Inferior parietal cortex (tissue), 1 donor: ENCODE measurements around the gene SVEP1.
"Not testable (repeated sequence)": the region's sequence is repeated elsewhere in the genome, so short reads cannot be mapped to it uniquely, and the experiment has no call there.

Source experiments
- DNase-seq: peaks from one replicate; pipeline ENCODE4 v3.0.0-alpha.2; 2016; ENCODE audit errors: extremely low spot score

The SVEP1 gene

DNA sequence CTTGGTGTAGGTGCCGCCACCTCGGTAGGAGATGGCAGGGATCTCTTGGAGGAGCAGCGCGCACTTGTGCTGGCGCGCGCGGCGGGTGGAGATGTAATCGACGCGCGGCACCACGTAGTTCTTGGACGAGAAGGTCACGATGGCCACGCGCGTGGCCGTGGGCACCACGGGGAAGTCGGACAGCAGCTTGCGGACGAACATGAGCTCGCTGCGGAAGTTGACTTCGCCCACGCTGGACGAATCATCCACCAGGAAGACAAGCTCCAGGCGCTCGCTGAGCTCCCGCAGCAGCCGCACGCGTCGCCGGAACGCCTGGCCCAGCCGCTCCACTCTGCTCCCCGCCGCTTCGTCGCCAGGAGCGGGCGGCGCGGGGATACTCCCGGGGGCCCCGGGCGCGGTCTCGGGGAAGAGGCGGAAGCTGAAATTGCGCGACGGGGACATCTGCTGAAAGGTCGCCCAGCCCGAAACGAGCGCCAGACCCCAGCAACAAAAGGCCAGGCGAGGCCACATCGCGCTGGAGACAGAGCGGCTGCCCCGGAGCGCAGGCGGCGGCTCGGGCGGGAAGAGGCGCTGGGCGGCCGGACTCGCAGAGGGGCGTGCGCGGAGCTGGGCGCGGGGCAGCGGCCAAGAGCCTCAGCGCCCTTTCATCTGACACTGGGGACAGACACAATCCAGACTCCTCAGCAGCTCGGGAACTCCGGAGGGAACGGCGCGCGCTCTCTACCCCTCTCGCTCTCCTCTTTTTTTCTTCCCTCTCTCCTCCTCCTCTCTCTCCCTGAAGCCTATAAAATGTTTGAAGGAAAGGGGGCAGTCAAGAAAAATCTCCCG is at the start of gene SVEP1:
TSS of gene SVEP1 (minus strand) at position 708 of the 828 bp plus-strand sequence. CDS start at position 510, 198 bp downstream.
- peak; percentile 56 for DNase-seq

- no peak for DNase-seq
Measured at GRCh38 chr9:110626101-110626829, 46.7 kb upstream of the SVEP1 start.

DNA sequence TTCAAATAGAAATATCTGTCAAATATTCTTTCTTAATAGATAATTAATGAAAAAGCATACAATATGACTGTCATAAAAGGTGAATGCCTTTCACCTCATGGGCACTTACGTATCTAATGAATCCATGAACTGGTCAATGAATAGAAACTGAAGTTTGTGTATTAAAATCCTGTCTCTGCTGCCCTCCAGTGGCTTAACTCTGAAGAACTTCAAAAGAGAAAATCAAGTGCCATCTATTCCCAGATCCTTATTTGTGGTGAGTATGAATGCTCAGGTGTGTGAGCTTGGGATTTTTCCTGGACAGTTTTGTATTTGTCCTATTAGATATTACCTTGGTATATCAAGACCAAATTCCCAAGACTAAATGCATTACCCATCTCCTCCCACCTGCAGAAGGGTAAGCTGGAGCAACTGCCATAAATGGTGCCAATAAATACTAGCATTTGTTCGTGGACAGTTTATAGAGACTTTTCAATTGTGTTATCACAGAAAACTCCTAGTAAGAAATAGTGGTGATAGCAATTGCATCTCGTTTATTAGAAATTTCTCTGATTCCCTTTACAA is 44.0 kb upstream of the SVEP1 start:
- peak; percentile 92 for DNase-seq

DNA sequence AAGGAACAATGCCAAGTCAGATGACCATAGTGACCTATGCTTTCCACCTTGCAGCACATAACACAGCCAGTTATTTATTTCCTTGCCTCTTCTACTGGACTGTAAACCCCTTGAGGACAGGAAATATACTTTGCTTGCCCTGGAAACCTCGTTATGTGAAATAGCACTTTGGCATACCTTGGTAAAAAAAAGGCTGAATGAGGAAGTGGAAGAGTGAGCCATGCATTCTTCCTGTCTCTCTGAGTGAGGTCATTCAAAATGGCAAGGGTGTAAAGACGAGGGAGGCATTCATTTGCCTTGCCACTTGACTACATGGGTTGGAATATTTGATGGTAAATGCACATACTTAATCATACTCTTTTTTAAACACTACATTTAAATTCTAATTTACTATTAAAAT is 42.8 kb upstream of the SVEP1 start:
- DNase-seq: no peak

- no peak for DNase-seq
Measured at GRCh38 chr9:110620726-110621125, 41.2 kb upstream of the SVEP1 start.

GRCh38 chr9:110619831-110620230 is 40.3 kb upstream of the SVEP1 start:
- DNase-seq: no peak

DNA sequence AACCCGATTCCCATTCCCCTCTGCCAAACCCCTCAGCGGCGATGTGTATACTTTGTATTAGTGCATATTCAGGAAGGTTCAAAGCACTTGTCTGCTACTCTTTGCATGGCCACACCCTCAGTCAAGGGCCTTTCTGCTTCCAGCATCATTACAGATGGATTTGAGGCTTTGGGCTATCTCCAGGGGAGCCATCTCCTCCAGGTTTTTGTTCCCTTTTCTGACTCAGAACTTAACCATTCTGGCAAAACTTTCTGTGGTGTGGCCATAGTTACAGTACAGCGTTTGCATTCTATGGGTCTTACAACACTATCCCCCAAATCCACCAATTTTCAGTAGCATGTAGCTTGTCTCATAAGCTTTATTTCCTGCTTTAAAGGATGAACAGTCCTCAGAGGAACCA is 36.0 kb upstream of the SVEP1 start:
- DNase-seq: no peak

- not testable (repeated sequence) for DNase-seq
Measured at GRCh38 chr9:110614576-110614975, 35.0 kb upstream of the SVEP1 start.

GRCh38 chr9:110606179-110606790 is 26.7 kb upstream of the SVEP1 start:
- DNase-seq: no peak

DNA sequence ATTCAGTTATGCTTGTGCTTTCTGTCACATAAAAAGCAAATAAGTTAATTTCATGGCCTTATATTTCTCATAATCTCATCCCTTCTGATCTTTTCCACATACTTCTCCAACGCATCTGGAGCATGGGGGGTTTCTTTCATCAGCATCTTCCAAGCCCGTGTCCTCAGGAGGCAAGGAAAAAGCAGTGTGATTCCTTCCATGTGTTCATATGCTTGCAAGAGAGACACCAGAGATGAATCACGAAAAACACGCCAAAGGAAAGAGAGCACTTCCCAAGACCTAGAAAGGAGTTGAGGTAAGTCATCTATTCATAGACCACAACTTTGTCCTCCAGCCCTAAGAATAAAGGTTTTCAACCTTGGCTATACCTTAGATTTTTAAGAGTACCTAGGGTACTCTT is 26.0 kb upstream of the SVEP1 start:
- DNase-seq: no peak

GRCh38 chr9:110604171-110604601 is 24.6 kb upstream of the SVEP1 start:
- DNase-seq: no peak

- no peak for DNase-seq
Measured at GRCh38 chr9:110602281-110602680, 22.7 kb upstream of the SVEP1 start.

GRCh38 chr9:110601098-110601497 is 21.6 kb upstream of the SVEP1 start:
- no peak for DNase-seq

GRCh38 chr9:110599468-110599867 is 19.9 kb upstream of the SVEP1 start:
- no peak for DNase-seq

- DNase-seq: no peak
Measured at GRCh38 chr9:110592044-110592830, 12.7 kb upstream of the SVEP1 start.

DNA sequence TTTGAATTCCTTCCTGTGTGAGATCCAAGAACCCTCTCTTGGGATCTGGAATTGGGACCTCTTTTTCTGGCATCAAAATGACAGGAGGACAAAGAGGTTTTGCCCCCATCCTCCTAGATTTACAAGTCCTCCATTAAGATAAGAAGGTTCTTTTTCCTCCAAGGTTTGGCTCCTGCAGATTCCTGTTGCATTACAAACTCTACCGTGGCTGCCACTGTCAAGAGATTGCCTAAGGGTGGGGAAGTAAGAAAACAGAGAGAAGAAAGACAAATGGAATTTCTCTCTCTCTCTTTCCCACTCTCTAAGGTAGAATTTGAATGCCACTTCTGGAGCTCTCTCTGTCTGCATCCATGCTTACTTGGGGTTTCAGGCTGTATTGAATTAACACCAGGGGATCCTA is 12.0 kb upstream of the SVEP1 start:
- no peak for DNase-seq

- no peak for DNase-seq
Measured at GRCh38 chr9:110590816-110591215, 11.3 kb upstream of the SVEP1 start.

GRCh38 chr9:110588296-110588695 is 8.8 kb upstream of the SVEP1 start:
- DNase-seq: no peak

GRCh38 chr9:110583237-110583636 is 3.7 kb upstream of the SVEP1 start:
- DNase-seq: no peak

- no peak for DNase-seq
Measured at GRCh38 chr9:110582156-110582555, 2.6 kb upstream of the SVEP1 start.

DNA sequence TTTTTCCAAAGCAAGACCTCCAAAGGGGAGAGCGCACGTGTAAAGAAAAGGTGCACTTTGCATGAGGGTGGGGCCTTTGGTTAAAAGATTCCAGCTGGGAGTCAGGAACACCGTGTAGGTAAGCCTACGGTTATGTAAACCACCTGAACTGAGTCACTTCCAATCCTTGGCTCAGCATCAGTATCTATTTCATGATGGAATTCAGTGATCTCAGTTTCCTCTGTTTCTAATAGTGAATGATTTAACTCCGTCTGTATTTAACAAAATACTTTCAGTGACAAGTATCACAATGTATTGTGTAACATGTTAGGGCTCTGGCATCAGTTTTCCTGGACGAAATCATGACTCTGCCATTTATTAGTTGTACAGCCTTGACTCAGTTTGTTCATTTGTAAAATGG is 1.3 kb upstream of the SVEP1 start:
- no peak for DNase-seq

- no peak for DNase-seq
Measured at GRCh38 chr9:110579862-110580219, 300 bp upstream of the SVEP1 start.
